Esophagus squamous epithelium (tissue), 5 donors: ENCODE data around the gene GPR35. TPM values are rescaled to one million over a fixed set of nuclear protein-coding genes. Genes with fewer than 3 reads are reported as not detected.

Source experiments
- DNase-seq: peaks from one replicate; lab custom pipeline; 2025; lab: John Stamatoyannopoulos, UW
- H3K27ac ChIP-seq, 4 donors: fragments of 200-600 bp; sonication (generic); one replicate each; pipeline ENCODE4 v1.5.1; 2016 to 2019; ENCODE audit warnings: mild to moderate bottlenecking in 1 of 4
- H3K27me3 ChIP-seq, 4 donors: fragments of 200-600 bp; sonication (generic); 1 replicate in 3 of 4; 2 replicates in 1 of 4; pipeline versions ENCODE4 v1.5.1 to v1.6.0; 2017 to 2021; ENCODE audit warnings: antibody characterized with exemption in 1 of 4
- H3K36me3 ChIP-seq, 3 donors: fragments of 200-600 bp; sonication (generic); one replicate each; pipeline ENCODE4 v1.5.1; 2016 to 2019
- H3K4me1 ChIP-seq, 3 donors: fragments of 200-600 bp; sonication (generic); one replicate each; pipeline ENCODE4 v1.5.1; 2017 to 2019
- H3K4me3 ChIP-seq, 4 donors: fragments of 200-600 bp; sonication (generic); 1 replicate in 3 of 4; 2 replicates in 1 of 4; pipeline ENCODE4 v1.5.1; 2016 to 2019; ENCODE audit warnings: mild to moderate bottlenecking in 2 of 4, moderate library complexity in 1 of 4
- H3K9me3 ChIP-seq, 3 donors: fragments of 200-600 bp; sonication (generic); one replicate each; pipeline ENCODE4 v1.5.1; 2016 to 2019
- CTCF ChIP-seq, 6 experiments: fragments of 450-650 bp in 4 of 6; fragments of 200-600 bp in 2 of 6; sonication (generic) in 2 of 6; IDR thresholded peaks; one replicate each; pipeline ENCODE4 v1.5.1; 2016 to 2019; ENCODE audit warnings: antibody characterized with exemption in 6 of 6, mild to moderate bottlenecking in 4 of 6, moderate library complexity in 4 of 6
- POLR2A ChIP-seq, 4 donors: fragments of 450-650 bp; IDR thresholded peaks; one replicate each; pipeline ENCODE4 v1.6.1; 2017; ENCODE audit warnings: antibody characterized with exemption in 4 of 4, mild to moderate bottlenecking in 4 of 4, moderate library complexity in 3 of 4
- WGBS, 2 donors: methylation state at CpG; one replicate each; pipeline ENCODE4 v1.1.5; 2018; 5-methylcytosine and 5-hydroxymethylcytosine counted together
- intact Hi-C: fragments of 100-400 bp; cut with DNase I; formaldehyde crosslinking; loops from one replicate; pipeline ENCODE4 v1.15.0; 2022
- total RNA-seq, 4 donors: library from RNA; depleted of rRNA; stranded (reverse); fragments of >200 nt; gene quantifications; one replicate each; pipeline ENCODE4 v1.1.0, GENCODE V29; 2016
- donor health status: DM: yes; HTN: yes; CAD: no.

The GPR35 gene
- total RNA-seq, 4 donors from 2014 or later, result 0.31 to 3.2 (median 1.3) TPM

GRCh38 chr2:240623531-240624010, 1.7 kb upstream of the GPR35 start:
- WGBS, 2 donors, result 73 to 76% methylated on average over 6 of the region's 10 CpGs
- Histone ChIP-seq H3K27me3 (peaks cover 0 to 5% (median 0%) of the 10 kb centered on the region in 4 donors), H3K27ac (no peak overlapping the region), H3K4me1 (peaks cover 0 to 28% (median 11%) of the 10 kb centered on the region in 3 donors), H3K36me3 (no peaks in the 10 kb centered on the region), H3K9me3 (no peaks in the 10 kb centered on the region), H3K4me3 (no peak overlapping the region)
- TF ChIP-seq POLR2A (IDR thresholded peaks at IDR 0.05), result no peak
- intact Hi-C loops, result no loop called here
- no peak for DNase-seq

GRCh38 chr2:240624011-240624949, 1.0 kb upstream of the GPR35 start:
- peaks cover 0 to 5% (median 0%) of the 10 kb centered on the region in 4 donors for H3K27me3 ChIP-seq
- no peak for DNase-seq
- H3K36me3 ChIP-seq, result no peaks in the 10 kb centered on the region
- intact Hi-C loops, result no loop called here
- TF ChIP-seq POLR2A (IDR thresholded peaks at IDR 0.05), result no peak
- no peak for TF ChIP-seq CTCF (IDR thresholded peaks at IDR 0.05)
- 30% methylated on average over 2 to 8 of the region's 24 CpGs for WGBS, 2 donors
- peaks cover 0 to 28% (median 11%) of the 10 kb centered on the region in 3 donors for H3K4me1 ChIP-seq
- peak overlapping the region in 1 of 4 donors; percentile 63 for H3K27ac ChIP-seq
- H3K9me3 ChIP-seq, result no peaks in the 10 kb centered on the region
- no peak overlapping the region for H3K4me3 ChIP-seq

- Histone ChIP-seq H3K9me3 (no peaks in the 10 kb centered on the region), H3K4me1 (peaks cover 0 to 28% (median 11%) of the 10 kb centered on the region in 3 donors), H3K27me3 (peaks cover 0 to 5% (median 0%) of the 10 kb centered on the region in 4 donors), H3K27ac (peak overlapping the region in 1 of 4 donors; percentile 19), H3K36me3 (no peaks in the 10 kb centered on the region), H3K4me3 (no peak overlapping the region)
- intact Hi-C loops, result no loop called here
- 48 to 69% methylated on average over 6 to 10 of the region's 21 CpGs for WGBS, 2 donors
- DNase-seq, result no peak
- TF ChIP-seq POLR2A (IDR thresholded peaks at IDR 0.05), result no peak
These were observed 1.4 kb downstream of the GPR35 start for GRCh38 chr2:240626531-240627300.

DNA sequence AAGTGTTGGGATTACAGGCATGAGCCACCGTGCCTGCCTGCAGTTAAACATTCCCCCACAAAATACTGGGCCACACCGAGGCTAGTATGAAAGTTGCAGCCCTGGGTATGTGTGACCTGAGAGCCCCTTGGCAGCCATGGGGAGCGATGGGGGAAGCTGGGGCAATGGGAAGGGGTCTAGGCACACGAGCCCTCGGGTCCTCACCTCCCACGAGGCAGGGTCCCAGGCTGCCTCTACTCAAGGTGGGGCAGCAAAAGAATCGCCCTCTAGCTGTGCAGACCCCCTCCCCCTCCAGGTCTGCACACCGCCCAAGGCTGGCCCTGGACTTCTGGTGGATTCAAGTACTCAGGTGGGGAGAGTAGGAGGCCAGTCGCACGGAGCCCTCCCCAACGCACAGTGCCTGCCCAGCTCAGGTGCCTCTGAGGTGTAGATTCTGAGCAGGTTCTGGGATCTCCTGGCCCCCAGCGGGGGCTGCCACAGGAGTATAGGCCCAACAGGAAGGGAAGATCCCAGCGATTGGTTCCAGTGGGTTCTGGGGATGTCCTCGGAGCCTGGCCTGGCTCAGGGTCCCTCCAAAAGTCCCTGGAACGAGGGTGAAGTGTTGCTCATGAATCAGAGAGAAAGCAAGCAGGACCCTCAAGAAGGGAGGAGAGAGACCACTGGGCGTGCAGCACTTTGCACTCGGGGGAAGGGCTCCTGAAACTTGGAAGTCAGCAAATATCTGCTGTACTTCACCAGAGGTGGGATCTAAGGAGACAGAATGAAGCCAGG, 2.6 kb downstream of the GPR35 start:
- Histone ChIP-seq H3K27ac (no peak overlapping the region), H3K9me3 (no peaks in the 10 kb centered on the region), H3K36me3 (no peaks in the 10 kb centered on the region), H3K4me3 (no peak overlapping the region), H3K27me3 (peaks cover 0 to 5% (median 0%) of the 10 kb centered on the region in 4 donors), H3K4me1 (peaks cover 0 to 23% (median 11%) of the 10 kb centered on the region in 3 donors)
- 70 to 73% methylated on average over 2 to 10 of the region's 17 CpGs for WGBS, 2 donors
- intact Hi-C loops, result no loop called here
- no peak for TF ChIP-seq CTCF (IDR thresholded peaks at IDR 0.05)
- no peak for TF ChIP-seq POLR2A (IDR thresholded peaks at IDR 0.05)
- DNase-seq, result no peak

- peaks cover 0 to 5% (median 0%) of the 10 kb centered on the region in 4 donors for H3K27me3 ChIP-seq
- no peaks in the 10 kb centered on the region for H3K36me3 ChIP-seq
- H3K27ac ChIP-seq, result no peak overlapping the region
- no peak overlapping the region for H3K4me3 ChIP-seq
- intact Hi-C loops, result no loop called here
- TF ChIP-seq POLR2A (IDR thresholded peaks at IDR 0.05), result no peak
- TF ChIP-seq CTCF (IDR thresholded peaks at IDR 0.05), result no peak
- peaks cover 0 to 5% (median under 1%) of the 10 kb centered on the region in 3 donors for H3K9me3 ChIP-seq
- WGBS, 2 donors, result 83 to 92% methylated on average over 5 to 6 of the region's 7 CpGs
- DNase-seq, result no peak
- H3K4me1 ChIP-seq, result peaks cover 0 to 23% (median 11%) of the 10 kb centered on the region in 3 donors
These were observed 3.2 kb downstream of the GPR35 start for GRCh38 chr2:240628507-240628807.
